RWPE1 (cell line): ENCODE data around the gene NANOS3.

Experiments
- CTCF ChIA-PET: fragments of 350-600 bp; sonication (Branson Sonifier 250); formaldehyde crosslinking; extraction: SDS; loops from one replicate; lab custom pipeline; 2021; lab: Yijun Ruan, JAX
- POLR2A ChIA-PET: fragments of 400-600 bp; formaldehyde crosslinking; extraction: SDS; loops from one replicate; lab custom pipeline; 2020; ENCODE audit warnings: antibody characterized with exemption; ENCODE audit not compliant: low non-redundant PET; lab: Yijun Ruan, JAX
- DNase-seq: peaks from one replicate; pipeline ENCODE4 v3.0.0; 2012; ENCODE audit warnings: low spot score
- H3K27ac ChIP-seq: fragments of 450-650 bp; 2 replicates; pipeline ENCODE4 v1.5.1; 2017
- TF ChIP-seq, protein P1 (sequence below): fragments of 450-650 bp; conservative IDR thresholded peaks from 2 replicates; pipeline ENCODE4 v1.5.1; 2017; ENCODE audit warnings: low read depth, mild to moderate bottlenecking

Gene NANOS3

DNA sequence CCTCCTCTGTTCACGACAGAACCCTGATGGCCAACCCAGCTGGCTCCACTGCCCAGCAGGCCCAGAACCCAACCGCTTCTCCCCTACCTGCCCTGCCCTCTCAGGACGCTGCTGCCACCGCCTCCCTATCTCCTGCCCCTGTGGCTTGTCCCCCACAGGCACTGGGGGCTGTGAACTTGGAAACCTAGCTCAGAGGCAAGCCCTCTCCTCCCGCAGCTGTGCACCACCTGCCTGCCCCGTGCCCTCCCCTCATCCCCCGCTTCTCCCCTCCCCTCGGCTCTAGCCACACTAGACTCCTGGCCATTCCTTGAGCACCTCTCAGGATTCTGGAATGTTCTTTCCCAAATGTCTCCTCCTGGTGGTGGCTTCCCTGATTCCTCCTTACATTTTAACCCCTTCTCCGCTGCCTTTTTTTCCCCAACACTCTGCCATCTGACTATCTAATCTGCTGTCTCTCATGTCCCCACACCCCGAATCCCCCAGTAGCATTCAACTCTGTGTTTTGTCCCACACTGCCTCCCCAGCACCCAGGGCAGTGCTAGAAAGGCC, 6.7 kb downstream of the NANOS3 start:
- TF ChIP-seq, protein P1, sequence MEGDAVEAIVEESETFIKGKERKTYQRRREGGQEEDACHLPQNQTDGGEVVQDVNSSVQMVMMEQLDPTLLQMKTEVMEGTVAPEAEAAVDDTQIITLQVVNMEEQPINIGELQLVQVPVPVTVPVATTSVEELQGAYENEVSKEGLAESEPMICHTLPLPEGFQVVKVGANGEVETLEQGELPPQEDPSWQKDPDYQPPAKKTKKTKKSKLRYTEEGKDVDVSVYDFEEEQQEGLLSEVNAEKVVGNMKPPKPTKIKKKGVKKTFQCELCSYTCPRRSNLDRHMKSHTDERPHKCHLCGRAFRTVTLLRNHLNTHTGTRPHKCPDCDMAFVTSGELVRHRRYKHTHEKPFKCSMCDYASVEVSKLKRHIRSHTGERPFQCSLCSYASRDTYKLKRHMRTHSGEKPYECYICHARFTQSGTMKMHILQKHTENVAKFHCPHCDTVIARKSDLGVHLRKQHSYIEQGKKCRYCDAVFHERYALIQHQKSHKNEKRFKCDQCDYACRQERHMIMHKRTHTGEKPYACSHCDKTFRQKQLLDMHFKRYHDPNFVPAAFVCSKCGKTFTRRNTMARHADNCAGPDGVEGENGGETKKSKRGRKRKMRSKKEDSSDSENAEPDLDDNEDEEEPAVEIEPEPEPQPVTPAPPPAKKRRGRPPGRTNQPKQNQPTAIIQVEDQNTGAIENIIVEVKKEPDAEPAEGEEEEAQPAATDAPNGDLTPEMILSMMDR: no peak; the same call in 1 of the 2 replicates
- DNase-seq: no peak
- H3K27ac ChIP-seq: peak overlapping the region; percentile 83
- POLR2A ChIA-PET: no interaction called here
- CTCF ChIA-PET: interaction anchor here (0.6 kb wide), 1 partner anchor 153 kb away, joined by 8 read pairs; no protein-coding TSS in a partner anchor

- TF ChIP-seq, protein P1: no peak
- CTCF ChIA-PET: interaction anchor here (0.6 to 1.0 kb wide), 3 partner anchors 8 to 562 kb away, joined by 4 read pairs; partner anchors contain the start of gene NANOS3
- DNase-seq: no peak
- POLR2A ChIA-PET: no interaction called here
- H3K27ac ChIP-seq: peak overlapping the region; percentile 96
These were observed 8.0 kb downstream of the NANOS3 start for GRCh38 chr19:13884726-13885591.

GRCh38 chr19:13885826-13886365, 9.0 kb downstream of the NANOS3 start:
- no peak for DNase-seq
- TF ChIP-seq, protein P1: no peak
- H3K27ac ChIP-seq: peak overlapping the region; percentile 96
- ChIA-PET POLR2A (no interaction called here), CTCF (interaction anchor here (0.7 kb wide), 1 partner anchor 9 kb away, joined by 4 read pairs; the partner anchor contains the start of gene NANOS3)

GRCh38 chr19:13887018-13887436, 10.1 kb downstream of the NANOS3 start:
- TF ChIP-seq, protein P1: no peak
- peak overlapping the region; percentile 96 for H3K27ac ChIP-seq
- CTCF ChIA-PET: interaction anchor here (0.8 to 1.0 kb wide), 2 partner anchors 161 to 187 kb away, joined by 3 to 4 read pairs; no protein-coding TSS in a partner anchor
- POLR2A ChIA-PET: interaction anchor here (0.6 kb wide), 1 partner anchor 18 kb away, joined by 3 read pairs; no protein-coding TSS in a partner anchor
- DNase-seq: no peak

GRCh38 chr19:13887517-13887916, 10.6 kb downstream of the NANOS3 start:
- peak overlapping the region; percentile 96 for H3K27ac ChIP-seq
- TF ChIP-seq, protein P1: no peak
- DNase-seq: no peak
- ChIA-PET POLR2A (interaction anchor here (0.6 kb wide), 1 partner anchor 18 kb away, joined by 3 read pairs; no protein-coding TSS in a partner anchor), CTCF (interaction anchor here (0.6 to 1.0 kb wide), 3 partner anchors 13 to 186 kb away, joined by 3 to 5 read pairs (median 4); no protein-coding TSS in a partner anchor)

DNA sequence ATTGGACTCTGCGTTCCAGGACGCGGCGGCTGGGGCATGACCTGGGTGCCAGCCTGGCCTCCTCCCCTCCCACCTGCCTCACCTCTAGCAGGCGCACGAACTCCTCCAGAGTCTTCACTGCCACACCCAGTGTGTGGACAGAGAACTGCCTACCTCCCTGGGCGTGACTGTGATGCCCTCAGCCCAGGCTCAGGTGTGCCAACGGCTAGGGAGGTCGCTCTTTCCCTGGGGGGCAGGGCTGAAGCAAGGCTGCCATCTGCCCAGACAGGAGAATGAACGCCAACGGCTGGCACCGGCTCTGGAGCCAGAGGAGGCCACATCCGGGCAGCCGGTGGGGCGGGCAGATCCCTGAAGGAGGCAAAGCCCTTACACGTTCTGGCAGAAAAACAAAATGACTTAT, 11.3 kb downstream of the NANOS3 start:
- CTCF ChIA-PET: interaction anchor here (0.5 to 1.1 kb wide), 3 partner anchors 8 to 19 kb away, joined by 4 to 5 read pairs (median 5); no protein-coding TSS in a partner anchor
- TF ChIP-seq, protein P1: no peak
- no peak for DNase-seq
- POLR2A ChIA-PET: interaction anchor here (0.5 kb wide), 1 partner anchor 193 kb away, joined by 3 read pairs; no protein-coding TSS in a partner anchor
- H3K27ac ChIP-seq: peak overlapping the region; percentile 96
